ENCODE results near the gene ANTXR2.

DNA sequence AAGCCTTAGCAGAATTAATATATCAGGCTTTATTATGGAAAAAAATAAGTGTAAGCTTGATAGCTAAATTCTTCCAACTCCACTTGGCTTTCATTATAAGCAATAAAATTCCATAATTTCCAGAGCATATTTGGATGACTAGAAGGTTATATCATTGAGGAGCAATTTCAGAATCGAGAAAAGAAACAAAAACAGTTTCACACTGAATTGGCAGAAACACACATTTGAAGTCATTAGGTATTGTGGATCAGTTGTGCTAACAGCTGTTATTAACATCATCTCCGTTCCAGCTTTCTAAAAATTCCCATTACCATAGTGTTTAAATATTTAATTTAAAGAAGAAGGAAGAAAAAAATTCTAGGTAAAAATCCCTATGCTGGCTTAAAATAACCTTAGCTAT is 92.6 kb downstream of the ANTXR2 start:
- no peak for TF ChIP-seq EP300 (IDR thresholded peaks at IDR 0.05; ENCODE audit: borderline replicate concordance)
- no peak for TF ChIP-seq NFIC (IDR thresholded peaks at IDR 0.05)

Data from Ishikawa (cell line).